Nephron progenitor cell (in vitro differentiated cells): ENCODE data around the gene POU3F2.

Experiments
- DNase-seq: peaks from one replicate; pipeline ENCODE4 v3.0.0; 2021
- H3K27ac Mint-ChIP-seq: 2 replicates; pipeline ENCODE4 v1.8.0; 2021; ENCODE audit warnings: mild to moderate bottlenecking, moderate library complexity, mixed read lengths
- H3K27me3 Mint-ChIP-seq: 2 replicates; pipeline ENCODE4 v1.8.0; 2021; ENCODE audit warnings: mild to moderate bottlenecking, low read depth, mixed read lengths; ENCODE audit not compliant: poor library complexity
- H3K36me3 Mint-ChIP-seq: 2 replicates; pipeline ENCODE4 v1.8.0; 2021; ENCODE audit warnings: low read depth, mixed read lengths
- H3K4me1 Mint-ChIP-seq: 2 replicates; pipeline ENCODE4 v1.8.0; 2021; ENCODE audit warnings: mixed read lengths
- H3K4me3 Mint-ChIP-seq: 2 replicates; pipeline ENCODE4 v1.8.0; 2021; ENCODE audit warnings: mild to moderate bottlenecking, moderate library complexity, mixed read lengths
- H3K9me3 Mint-ChIP-seq: 2 replicates; pipeline ENCODE4 v1.8.0; 2021; ENCODE audit warnings: mild to moderate bottlenecking, moderate library complexity, mixed read lengths
- CTCF ChIP-seq: fragments of 200-600 bp; sonication (generic); IDR thresholded peaks from 2 replicates; pipeline ENCODE4 v1.5.0; 2021; ENCODE audit warnings: antibody characterized with exemption

Gene POU3F2

GRCh38 chr6:98864497-98864896 is 30.1 kb downstream of the POU3F2 start:
- no peak for TF ChIP-seq CTCF
- H3K4me3 Mint-ChIP-seq, result no peak overlapping the region
- peaks cover 6% of the 10 kb centered on the region for H3K9me3 Mint-ChIP-seq
- DNase-seq, result no peak
- no peaks in the 10 kb centered on the region for H3K4me1 Mint-ChIP-seq
- H3K27ac Mint-ChIP-seq, result no peak overlapping the region
- peaks cover 19% of the 10 kb centered on the region for H3K36me3 Mint-ChIP-seq
- no peaks in the 10 kb centered on the region for H3K27me3 Mint-ChIP-seq

- H3K27me3 Mint-ChIP-seq, result no peaks in the 10 kb centered on the region
- no peak for DNase-seq
Observed at GRCh38 chr6:98871057-98871456, 36.7 kb downstream of the POU3F2 start.

GRCh38 chr6:98871821-98872220 is 37.4 kb downstream of the POU3F2 start:
- H3K4me1 Mint-ChIP-seq, result no peaks in the 10 kb centered on the region
- no peak overlapping the region for H3K27ac Mint-ChIP-seq
- H3K4me3 Mint-ChIP-seq, result no peak overlapping the region
- DNase-seq, result no peak
- H3K36me3 Mint-ChIP-seq, result peaks cover 46% of the 10 kb centered on the region
- no peaks in the 10 kb centered on the region for H3K9me3 Mint-ChIP-seq
- H3K27me3 Mint-ChIP-seq, result no peaks in the 10 kb centered on the region
- no peak for TF ChIP-seq CTCF

More at GRCh38 chr6:98871057-98871456, 36.7 kb downstream of the POU3F2 start:
- Mint-ChIP-seq H3K36me3 (peaks cover 51% of the 10 kb centered on the region), H3K4me3 (no peak overlapping the region), H3K4me1 (no peaks in the 10 kb centered on the region), H3K9me3 (peaks cover 5% of the 10 kb centered on the region), H3K27ac (no peak overlapping the region)
- no peak for TF ChIP-seq CTCF

- no peak for DNase-seq
- Mint-ChIP-seq H3K9me3 (no peaks in the 10 kb centered on the region), H3K4me1 (peaks cover 4% of the 10 kb centered on the region), H3K36me3 (peaks cover 35% of the 10 kb centered on the region), H3K27ac (no peak overlapping the region), H3K4me3 (no peak overlapping the region), H3K27me3 (no peaks in the 10 kb centered on the region)
- no peak for TF ChIP-seq CTCF
Observed at GRCh38 chr6:98875375-98875774, 41.0 kb downstream of the POU3F2 start.

GRCh38 chr6:98877250-98877649 is 42.9 kb downstream of the POU3F2 start:
- DNase-seq, result no peak
- H3K27me3 Mint-ChIP-seq, result no peaks in the 10 kb centered on the region
- H3K27ac Mint-ChIP-seq, result no peak overlapping the region
- peaks cover 11% of the 10 kb centered on the region for H3K4me1 Mint-ChIP-seq
- H3K9me3 Mint-ChIP-seq, result no peaks in the 10 kb centered on the region
- no peak overlapping the region for H3K4me3 Mint-ChIP-seq
- H3K36me3 Mint-ChIP-seq, result peaks cover 20% of the 10 kb centered on the region
- TF ChIP-seq CTCF, result no peak

- Mint-ChIP-seq H3K4me1 (peaks cover 11% of the 10 kb centered on the region), H3K4me3 (no peak overlapping the region), H3K36me3 (peaks cover 17% of the 10 kb centered on the region), H3K9me3 (no peaks in the 10 kb centered on the region), H3K27me3 (no peaks in the 10 kb centered on the region), H3K27ac (no peak overlapping the region)
- TF ChIP-seq CTCF, result no peak
- no peak for DNase-seq
Observed at GRCh38 chr6:98880486-98880885, 46.1 kb downstream of the POU3F2 start.
